Subcutaneous adipose tissue (tissue), 4 donors: Measurements from ENCODE around the gene SELENOP. TPM values are rescaled to one million over a fixed set of nuclear protein-coding genes. Genes with fewer than 3 reads are reported as not detected.

Experiments used
- total RNA-seq, 4 donors: library from RNA; depleted of rRNA; stranded (reverse); fragments of >200 nt; gene quantifications; one replicate each; pipeline ENCODE4 v1.1.0, GENCODE V29; 2016
- TF ChIP-seq, protein P1 (sequence below): fragments of 450-650 bp; IDR thresholded peaks from one replicate; pipeline ENCODE4 v1.5.1; 2016; ENCODE audit warnings: low read depth, mild to moderate bottlenecking, control low read depth, antibody characterized with exemption, moderate library complexity

The SELENOP gene, protein sequence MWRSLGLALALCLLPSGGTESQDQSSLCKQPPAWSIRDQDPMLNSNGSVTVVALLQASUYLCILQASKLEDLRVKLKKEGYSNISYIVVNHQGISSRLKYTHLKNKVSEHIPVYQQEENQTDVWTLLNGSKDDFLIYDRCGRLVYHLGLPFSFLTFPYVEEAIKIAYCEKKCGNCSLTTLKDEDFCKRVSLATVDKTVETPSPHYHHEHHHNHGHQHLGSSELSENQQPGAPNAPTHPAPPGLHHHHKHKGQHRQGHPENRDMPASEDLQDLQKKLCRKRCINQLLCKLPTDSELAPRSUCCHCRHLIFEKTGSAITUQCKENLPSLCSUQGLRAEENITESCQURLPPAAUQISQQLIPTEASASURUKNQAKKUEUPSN
- 1,000 to 10,000 TPM in 3 of 4 donors, 100 to 1,000 TPM in 1; 602 to 1,986 (median 1,436) TPM for total RNA-seq

DNA sequence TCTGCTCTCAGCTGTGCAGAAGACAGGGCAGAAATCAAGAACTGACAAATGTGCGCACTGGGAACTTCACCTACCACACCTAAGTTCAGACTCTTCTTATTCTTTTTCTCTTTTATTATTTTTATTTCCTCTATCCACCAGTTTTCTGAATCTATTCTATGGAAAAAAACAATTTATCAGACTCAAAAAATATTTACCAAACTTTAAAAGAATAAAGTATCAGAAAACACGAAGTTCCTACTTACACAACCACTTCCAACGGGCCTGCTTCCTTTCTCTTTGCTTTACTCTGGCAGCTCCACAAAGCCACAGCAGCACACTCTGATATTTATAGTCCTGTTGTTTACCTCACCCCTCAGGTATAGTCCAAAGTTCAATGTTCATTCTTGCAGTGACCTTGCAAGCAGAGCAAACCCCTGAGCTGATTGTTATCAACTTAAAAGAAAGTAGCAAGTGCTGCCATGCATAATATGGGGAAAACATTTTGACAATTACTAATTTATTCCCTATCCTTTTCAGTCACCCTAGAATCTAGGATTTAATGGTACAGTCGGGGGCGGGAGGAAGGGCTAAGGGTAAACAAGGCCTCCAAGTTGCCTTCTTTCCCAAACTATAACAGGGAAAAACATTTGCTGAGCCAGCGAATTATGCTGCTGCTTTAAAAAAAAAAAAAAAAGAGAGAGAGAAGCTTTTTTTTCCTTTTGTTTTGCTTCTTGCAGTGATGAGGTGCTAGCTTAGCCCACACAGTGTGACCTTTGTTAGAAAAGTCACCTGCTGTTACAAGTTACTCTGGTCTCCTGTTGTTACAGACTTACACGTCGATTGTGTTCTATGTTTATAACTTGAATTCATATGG lies at the start of gene SELENOP:
SELENOP (minus strand) TSS at position 302 of the 856 bp plus-strand sequence. CDS start 3,539 bp downstream, outside the sequence.
- TF ChIP-seq, protein P1, sequence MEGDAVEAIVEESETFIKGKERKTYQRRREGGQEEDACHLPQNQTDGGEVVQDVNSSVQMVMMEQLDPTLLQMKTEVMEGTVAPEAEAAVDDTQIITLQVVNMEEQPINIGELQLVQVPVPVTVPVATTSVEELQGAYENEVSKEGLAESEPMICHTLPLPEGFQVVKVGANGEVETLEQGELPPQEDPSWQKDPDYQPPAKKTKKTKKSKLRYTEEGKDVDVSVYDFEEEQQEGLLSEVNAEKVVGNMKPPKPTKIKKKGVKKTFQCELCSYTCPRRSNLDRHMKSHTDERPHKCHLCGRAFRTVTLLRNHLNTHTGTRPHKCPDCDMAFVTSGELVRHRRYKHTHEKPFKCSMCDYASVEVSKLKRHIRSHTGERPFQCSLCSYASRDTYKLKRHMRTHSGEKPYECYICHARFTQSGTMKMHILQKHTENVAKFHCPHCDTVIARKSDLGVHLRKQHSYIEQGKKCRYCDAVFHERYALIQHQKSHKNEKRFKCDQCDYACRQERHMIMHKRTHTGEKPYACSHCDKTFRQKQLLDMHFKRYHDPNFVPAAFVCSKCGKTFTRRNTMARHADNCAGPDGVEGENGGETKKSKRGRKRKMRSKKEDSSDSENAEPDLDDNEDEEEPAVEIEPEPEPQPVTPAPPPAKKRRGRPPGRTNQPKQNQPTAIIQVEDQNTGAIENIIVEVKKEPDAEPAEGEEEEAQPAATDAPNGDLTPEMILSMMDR = no peak

DNA sequence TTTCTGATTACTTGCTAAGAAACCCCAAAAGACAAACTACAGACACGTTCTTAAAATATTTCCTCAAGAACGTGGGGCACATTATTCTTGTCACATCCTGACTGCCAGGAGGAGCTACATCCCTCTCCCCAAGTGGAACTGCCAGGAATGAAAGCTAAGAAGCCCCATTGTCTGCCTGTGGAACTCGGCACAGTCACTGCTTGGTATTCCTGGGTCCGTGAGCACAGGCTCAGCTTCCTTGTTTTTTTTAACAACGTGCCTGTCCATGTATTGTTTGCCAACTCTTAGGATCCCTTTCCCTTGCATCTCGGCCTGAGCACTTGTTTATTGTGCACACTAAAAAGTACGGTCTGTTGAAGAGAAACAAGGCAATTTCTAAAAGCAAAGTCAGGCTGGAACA lies 47.0 kb upstream of the SELENOP start:
- TF ChIP-seq, protein P1 = no peak

DNA sequence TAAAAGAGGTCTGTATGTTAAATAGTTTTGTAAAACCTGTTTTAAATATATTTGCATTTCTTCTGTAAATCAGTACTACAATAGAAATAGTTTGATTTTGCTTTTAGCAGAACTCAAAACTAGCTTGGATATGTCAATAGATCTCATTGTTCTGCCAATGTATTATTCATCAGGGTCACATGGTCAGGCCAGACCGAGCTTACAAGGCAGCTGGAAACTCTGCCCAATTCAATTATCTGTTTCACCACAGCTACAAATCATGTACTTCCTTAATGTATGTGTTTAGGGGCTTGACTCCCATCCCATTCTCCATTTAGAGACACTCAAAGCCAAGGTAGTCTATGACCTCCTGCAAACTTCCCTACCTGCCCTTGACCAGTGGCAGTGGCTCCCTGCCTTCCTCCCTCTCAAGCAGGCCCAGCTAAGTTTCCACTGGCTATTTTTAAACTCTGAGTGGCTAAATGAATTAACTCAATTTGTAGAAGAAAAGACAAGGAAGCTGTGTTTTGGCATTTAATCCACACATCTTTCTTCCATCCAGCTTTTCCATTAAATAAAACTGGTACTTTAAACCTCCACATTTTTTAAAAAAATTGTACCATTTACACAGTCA lies 46.4 kb upstream of the SELENOP start:
- TF ChIP-seq, protein P1 = no peak

DNA sequence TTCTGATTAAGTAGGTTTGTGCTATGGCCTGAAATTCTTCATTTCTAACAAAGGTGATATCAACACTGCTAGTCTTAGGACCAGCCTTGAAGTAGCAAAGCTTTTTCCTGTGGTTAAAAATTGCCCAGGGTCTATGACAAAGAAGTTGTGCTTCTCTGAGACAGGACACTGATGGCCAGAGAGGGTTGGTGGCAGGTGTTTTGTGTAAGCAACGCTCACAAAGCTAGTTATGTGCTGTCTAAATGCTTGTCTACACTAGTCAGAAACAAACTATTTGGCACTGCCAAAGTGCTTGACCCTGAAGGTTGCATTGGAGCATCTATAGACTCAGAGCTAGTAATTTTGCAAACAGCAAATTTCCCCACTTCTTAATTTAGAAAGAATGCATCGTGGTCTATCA lies 44.1 kb upstream of the SELENOP start:
- TF ChIP-seq, protein P1 = no peak

DNA sequence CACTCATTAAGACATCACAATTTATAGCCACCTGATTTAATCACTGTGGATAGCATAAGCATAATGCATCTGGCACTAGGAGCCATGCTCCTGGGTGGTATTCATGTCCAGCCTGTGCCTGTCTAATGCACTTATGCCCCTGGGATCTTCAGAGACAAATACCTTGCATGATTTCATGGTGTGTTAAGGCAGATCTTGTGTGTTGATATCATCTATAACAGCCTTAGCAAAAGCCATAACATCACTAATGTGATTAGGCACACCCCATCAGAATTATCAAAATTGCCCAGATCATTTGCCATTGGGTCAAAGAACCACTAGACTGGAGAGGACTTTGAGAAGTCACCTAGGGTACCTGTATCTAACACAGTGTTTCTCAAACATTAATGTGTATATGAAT lies 43.7 kb upstream of the SELENOP start:
- TF ChIP-seq, protein P1 = no peak

DNA sequence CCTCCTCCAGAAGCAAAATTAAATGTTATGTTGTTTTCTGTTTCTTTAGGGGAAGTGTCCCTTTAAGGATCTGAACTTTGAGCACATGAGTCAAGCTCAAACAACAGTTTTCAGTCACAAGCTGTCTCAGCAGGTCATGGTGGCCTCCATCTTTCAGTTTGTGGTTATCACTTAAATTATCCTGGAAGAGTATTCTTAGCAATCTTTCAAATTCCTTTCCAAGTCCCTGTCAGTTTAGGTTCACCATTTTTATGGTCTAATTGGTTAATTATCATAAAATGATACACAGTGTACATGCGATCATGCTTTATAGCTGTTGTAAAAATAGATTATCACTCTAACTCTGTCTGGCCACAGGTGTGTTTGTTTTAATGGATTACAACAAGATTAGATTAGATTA lies 43.1 kb upstream of the SELENOP start:
- TF ChIP-seq, protein P1 = no peak

DNA sequence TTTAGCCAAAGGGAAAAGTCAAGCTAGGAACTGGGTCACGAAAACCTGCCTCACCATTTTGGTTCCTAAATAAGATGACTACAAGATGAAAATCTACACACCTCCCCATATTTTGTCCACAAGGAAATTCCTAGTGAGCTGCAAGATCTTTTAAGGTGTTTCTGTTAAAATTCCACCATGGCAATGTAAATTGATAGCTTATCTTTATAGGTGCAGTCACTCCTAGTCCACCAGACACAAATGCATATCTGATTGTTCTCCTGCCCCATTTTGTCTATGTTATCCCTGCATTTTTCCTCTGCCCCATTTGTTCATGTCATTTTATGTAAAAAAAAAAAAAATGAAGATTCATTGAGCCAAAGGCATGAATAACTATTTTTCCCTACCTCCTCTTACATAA lies 41.1 kb upstream of the SELENOP start:
- TF ChIP-seq, protein P1 = no peak
